Measurements from ENCODE around the gene PLA2G4A.

Gene PLA2G4A

DNA sequence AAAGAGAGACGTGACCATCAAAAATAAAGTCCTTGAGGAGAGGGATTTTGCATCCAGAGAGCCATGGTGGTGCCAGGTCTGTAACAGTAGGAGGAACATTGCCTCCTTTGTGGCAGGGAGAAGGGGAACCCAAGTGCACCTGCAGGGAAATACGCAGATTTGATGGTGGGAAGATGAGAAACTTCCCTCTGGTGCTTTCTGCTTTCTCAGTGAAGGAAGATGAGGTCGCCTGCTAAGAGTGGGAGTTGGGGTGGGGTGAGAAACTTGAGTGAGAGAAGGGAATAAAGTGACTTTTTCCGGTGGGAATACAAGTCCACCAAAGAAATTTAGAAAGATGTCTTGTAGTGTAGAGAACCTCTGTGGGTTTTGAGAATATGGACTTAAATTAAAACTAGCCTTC lies 9.1 kb downstream of the PLA2G4A start:
- Histone ChIP-seq H3K9ac (ENCODE audit: low read length) (no peak overlapping the region), H3K36me3 (ENCODE audit: insufficient read depth, low read length) (no peaks in the 10 kb centered on the region), H3K27me3 (ENCODE audit: insufficient read depth, low read length) (no peaks in the 10 kb centered on the region), H3K9me3 (ENCODE audit: low read length) (no peaks in the 10 kb centered on the region), H3K79me2 (ENCODE audit: insufficient read depth, low read length) (no peaks in the 10 kb centered on the region), H3K27ac (ENCODE audit: low read depth, low read length, poor library complexity, severe bottlenecking) (no peak overlapping the region), H2AFZ (ENCODE audit: low read length) (no peak overlapping the region), H4K20me1 (ENCODE audit: insufficient read depth, low read length) (no peaks in the 10 kb centered on the region), H3K4me3 (ENCODE audit: low read depth, low read length, poor library complexity, severe bottlenecking) (no peak overlapping the region), H3K4me1 (ENCODE audit: insufficient read depth, low read length, severe bottlenecking) (no peaks in the 10 kb centered on the region), H3K9me2 (ENCODE audit: low read depth, low read length) (no peaks in the 10 kb centered on the region), H3K4me2 (ENCODE audit: low read length) (no peak overlapping the region), H3F3A (ENCODE audit: insufficient read depth, low read length) (no peaks in the 10 kb centered on the region)
- TF ChIP-seq, protein P1, sequence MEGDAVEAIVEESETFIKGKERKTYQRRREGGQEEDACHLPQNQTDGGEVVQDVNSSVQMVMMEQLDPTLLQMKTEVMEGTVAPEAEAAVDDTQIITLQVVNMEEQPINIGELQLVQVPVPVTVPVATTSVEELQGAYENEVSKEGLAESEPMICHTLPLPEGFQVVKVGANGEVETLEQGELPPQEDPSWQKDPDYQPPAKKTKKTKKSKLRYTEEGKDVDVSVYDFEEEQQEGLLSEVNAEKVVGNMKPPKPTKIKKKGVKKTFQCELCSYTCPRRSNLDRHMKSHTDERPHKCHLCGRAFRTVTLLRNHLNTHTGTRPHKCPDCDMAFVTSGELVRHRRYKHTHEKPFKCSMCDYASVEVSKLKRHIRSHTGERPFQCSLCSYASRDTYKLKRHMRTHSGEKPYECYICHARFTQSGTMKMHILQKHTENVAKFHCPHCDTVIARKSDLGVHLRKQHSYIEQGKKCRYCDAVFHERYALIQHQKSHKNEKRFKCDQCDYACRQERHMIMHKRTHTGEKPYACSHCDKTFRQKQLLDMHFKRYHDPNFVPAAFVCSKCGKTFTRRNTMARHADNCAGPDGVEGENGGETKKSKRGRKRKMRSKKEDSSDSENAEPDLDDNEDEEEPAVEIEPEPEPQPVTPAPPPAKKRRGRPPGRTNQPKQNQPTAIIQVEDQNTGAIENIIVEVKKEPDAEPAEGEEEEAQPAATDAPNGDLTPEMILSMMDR (IDR thresholded peaks at IDR 0.05; ENCODE audit: low read length) = no peak
- no peak for TF ChIP-seq EZH2 (IDR thresholded peaks at IDR 0.05; ENCODE audit: borderline replicate concordance, low read length)

DNA sequence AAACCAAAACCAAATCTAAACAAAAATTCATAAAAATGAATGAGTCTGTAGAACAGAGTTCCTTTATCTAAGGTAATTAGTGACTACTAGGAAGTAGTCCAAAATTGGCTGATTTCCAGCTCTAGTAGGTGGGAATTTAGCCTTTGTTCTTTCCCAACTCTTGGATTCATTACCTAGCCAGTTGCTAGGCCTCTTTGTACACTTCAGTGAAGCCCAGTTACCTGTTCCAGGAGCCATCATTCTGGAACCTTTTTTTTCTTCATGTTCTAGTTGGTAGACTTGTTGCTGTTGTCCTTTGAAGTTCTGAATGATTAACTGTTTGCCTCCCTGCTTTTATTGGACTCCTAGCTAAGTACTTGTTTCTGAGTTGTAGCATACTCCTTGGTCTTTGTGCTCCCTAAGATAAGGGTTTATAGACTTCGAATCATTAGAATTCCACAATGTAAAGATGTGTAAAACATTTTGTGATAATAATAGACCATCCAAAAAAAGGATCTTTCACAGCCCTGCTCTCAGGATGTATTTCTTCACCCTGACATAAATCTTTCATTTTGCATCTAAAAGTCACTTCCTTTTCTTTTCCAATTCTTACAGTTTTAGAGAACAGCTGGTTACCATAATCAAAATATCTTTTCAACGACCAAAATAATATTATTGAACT lies 9.8 kb downstream of the PLA2G4A start:
- Histone ChIP-seq H3K27ac (ENCODE audit: low read depth, low read length, poor library complexity, severe bottlenecking) (no peak overlapping the region), H3K79me2 (ENCODE audit: insufficient read depth, low read length) (no peaks in the 10 kb centered on the region), H3K4me3 (ENCODE audit: low read depth, low read length, poor library complexity, severe bottlenecking) (no peak overlapping the region), H3K27me3 (ENCODE audit: insufficient read depth, low read length) (no peaks in the 10 kb centered on the region), H3K36me3 (ENCODE audit: insufficient read depth, low read length) (no peaks in the 10 kb centered on the region), H3K4me2 (ENCODE audit: low read length) (no peak overlapping the region), H2AFZ (ENCODE audit: low read length) (no peak overlapping the region), H3F3A (ENCODE audit: insufficient read depth, low read length) (no peaks in the 10 kb centered on the region), H4K20me1 (ENCODE audit: insufficient read depth, low read length) (no peaks in the 10 kb centered on the region), H3K4me1 (ENCODE audit: insufficient read depth, low read length, severe bottlenecking) (no peaks in the 10 kb centered on the region), H3K9me3 (ENCODE audit: low read length) (no peaks in the 10 kb centered on the region), H3K9ac (ENCODE audit: low read length) (no peak overlapping the region), H3K9me2 (ENCODE audit: low read depth, low read length) (no peaks in the 10 kb centered on the region)
- TF ChIP-seq, protein P1 (IDR thresholded peaks at IDR 0.05; ENCODE audit: low read length) = no peak
- no peak for TF ChIP-seq EZH2 (IDR thresholded peaks at IDR 0.05; ENCODE audit: borderline replicate concordance, low read length)

DNA sequence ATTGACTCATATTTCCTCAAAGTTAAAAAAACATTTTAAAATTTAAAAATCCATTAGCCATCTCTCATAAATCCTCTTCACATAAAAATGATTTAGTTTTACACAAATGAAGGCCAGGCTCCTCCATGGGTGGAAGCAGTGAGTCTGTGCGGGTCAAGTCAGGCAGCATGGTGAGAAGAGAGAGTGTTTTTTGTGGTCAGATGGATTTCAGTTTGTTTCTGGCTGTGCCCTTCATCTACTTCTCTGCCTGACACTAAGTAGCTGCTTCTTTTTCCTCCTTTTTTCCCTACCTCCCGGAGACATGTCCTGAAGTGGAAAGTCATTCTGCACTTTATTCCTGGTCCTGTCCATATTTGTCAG lies 10.3 kb downstream of the PLA2G4A start:
- Histone ChIP-seq H3K4me2 (ENCODE audit: low read length) (no peak overlapping the region), H3K9me2 (ENCODE audit: low read depth, low read length) (no peaks in the 10 kb centered on the region), H4K20me1 (ENCODE audit: insufficient read depth, low read length) (no peaks in the 10 kb centered on the region), H3K4me3 (ENCODE audit: low read depth, low read length, poor library complexity, severe bottlenecking) (no peak overlapping the region), H3K27me3 (ENCODE audit: insufficient read depth, low read length) (no peaks in the 10 kb centered on the region), H3K27ac (ENCODE audit: low read depth, low read length, poor library complexity, severe bottlenecking) (no peak overlapping the region), H3K9ac (ENCODE audit: low read length) (no peak overlapping the region), H3K9me3 (ENCODE audit: low read length) (no peaks in the 10 kb centered on the region), H3K4me1 (ENCODE audit: insufficient read depth, low read length, severe bottlenecking) (no peaks in the 10 kb centered on the region), H3F3A (ENCODE audit: insufficient read depth, low read length) (no peaks in the 10 kb centered on the region), H3K36me3 (ENCODE audit: insufficient read depth, low read length) (no peaks in the 10 kb centered on the region), H2AFZ (ENCODE audit: low read length) (no peak overlapping the region), H3K79me2 (ENCODE audit: insufficient read depth, low read length) (no peaks in the 10 kb centered on the region)
- no peak for TF ChIP-seq EZH2 (IDR thresholded peaks at IDR 0.05; ENCODE audit: borderline replicate concordance, low read length)
- TF ChIP-seq, protein P1 (IDR thresholded peaks at IDR 0.05; ENCODE audit: low read length) = no peak

All from OCI-LY1 (cell line).